Measurements from ENCODE around the gene KLHL17. TPM values are rescaled to one million over a fixed set of nuclear protein-coding genes. Genes with fewer than 3 reads are reported as not detected.
"Not testable (repeated sequence)": the region's sequence is repeated elsewhere in the genome, so short reads cannot be mapped to it uniquely, and the experiment has no call there.

KLHL17 gene
- total RNA-seq, 1 donor from 2014 or later: 17.0 TPM

- TF ChIP-seq CTCF (IDR thresholded peaks at IDR 0.05): no peak
- no peak for ATAC-seq
- Histone ChIP-seq H3K4me1 (peaks cover 43% of the 10 kb centered on the region), H3K27me3 (ENCODE audit: low read depth) (peaks cover 33% of the 10 kb centered on the region), H3K27ac (no peak overlapping the region), H3K4me3 (no peak overlapping the region), H3K9me3 (no peaks in the 10 kb centered on the region), H3K36me3 (no peaks in the 10 kb centered on the region)
- intact Hi-C loops (cut with DNase I): no loop called here
- no peak for DNase-seq
Measured at GRCh38 chr1:1003618-1004419, 43.4 kb downstream of the KLHL17 start.

GRCh38 chr1:1004420-1004779, 44.0 kb downstream of the KLHL17 start:
- Histone ChIP-seq H3K4me1 (peaks cover 40% of the 10 kb centered on the region), H3K9me3 (no peaks in the 10 kb centered on the region), H3K27ac (no peak overlapping the region), H3K36me3 (no peaks in the 10 kb centered on the region), H3K27me3 (ENCODE audit: low read depth) (peaks cover 28% of the 10 kb centered on the region), H3K4me3 (no peak overlapping the region)
- ATAC-seq: no peak
- TF ChIP-seq CTCF (IDR thresholded peaks at IDR 0.05): no peak
- DNase-seq: no peak
- intact Hi-C loops (cut with DNase I): no loop called here

DNA sequence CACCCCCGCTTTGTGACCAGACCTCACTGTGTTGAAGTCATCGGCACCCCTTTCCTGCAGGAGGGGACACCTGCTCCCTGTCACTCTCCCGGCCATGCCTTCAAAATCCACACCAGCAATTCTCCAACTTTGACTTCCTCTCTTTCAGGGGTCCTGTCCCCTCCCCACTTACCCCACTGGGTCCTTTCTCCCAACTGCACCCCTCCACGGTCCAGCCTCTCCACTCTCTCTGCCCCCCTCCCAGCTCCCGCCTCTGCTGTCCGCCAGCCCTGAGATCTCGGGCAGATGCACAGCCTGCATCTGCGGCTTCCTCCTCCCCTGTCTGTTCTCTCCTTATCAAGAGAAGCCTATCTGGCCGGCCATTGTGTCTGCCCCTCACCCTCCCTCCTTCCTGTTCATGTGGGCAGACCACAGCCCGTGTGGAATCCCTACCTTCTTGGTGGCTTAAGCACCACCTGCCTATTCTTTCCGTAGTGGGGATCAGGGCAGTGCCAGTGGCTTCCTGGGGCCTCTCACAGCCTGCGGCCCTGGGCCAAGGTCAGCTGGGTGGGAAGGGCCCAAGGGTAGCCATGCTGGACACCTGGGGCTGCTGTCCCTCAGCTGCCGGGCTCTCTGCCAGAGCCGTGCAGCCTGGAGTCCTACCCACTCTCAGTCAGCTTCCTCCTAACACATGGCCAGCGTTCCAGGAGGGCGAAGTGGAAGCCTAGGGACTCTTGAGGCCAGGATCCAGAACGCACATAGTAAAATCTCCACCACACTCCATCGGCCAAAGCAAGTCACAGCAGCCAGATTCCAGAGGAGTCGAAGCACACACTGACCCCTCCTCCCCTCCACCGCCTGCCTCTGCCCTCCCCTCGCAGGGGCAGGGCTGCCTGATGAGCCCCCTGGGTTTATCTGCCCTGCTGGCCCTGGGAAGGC, 44.7 kb downstream of the KLHL17 start:
- Histone ChIP-seq H3K27me3 (ENCODE audit: low read depth) (peaks cover 24% of the 10 kb centered on the region), H3K36me3 (no peaks in the 10 kb centered on the region), H3K27ac (no peak overlapping the region), H3K9me3 (no peaks in the 10 kb centered on the region), H3K4me1 (peaks cover 37% of the 10 kb centered on the region), H3K4me3 (no peak overlapping the region)
- intact Hi-C loops (cut with DNase I): no loop called here
- ATAC-seq (peak; percentile 45 to 60), DNase-seq (peak; percentile 71)
- no peak for TF ChIP-seq CTCF (IDR thresholded peaks at IDR 0.05)

GRCh38 chr1:1005774-1006304, 45.5 kb downstream of the KLHL17 start:
- ATAC-seq (no peak), DNase-seq (no peak)
- intact Hi-C loops (cut with DNase I): no loop called here
- Histone ChIP-seq H3K27ac (no peak overlapping the region), H3K27me3 (ENCODE audit: low read depth) (peaks cover 16% of the 10 kb centered on the region), H3K9me3 (no peaks in the 10 kb centered on the region), H3K36me3 (no peaks in the 10 kb centered on the region), H3K4me1 (peaks cover 31% of the 10 kb centered on the region), H3K4me3 (no peak overlapping the region)
- no peak for TF ChIP-seq CTCF (IDR thresholded peaks at IDR 0.05)

- Histone ChIP-seq H3K36me3 (no peaks in the 10 kb centered on the region), H3K4me3 (no peak overlapping the region), H3K27ac (no peak overlapping the region), H3K9me3 (no peaks in the 10 kb centered on the region), H3K27me3 (ENCODE audit: low read depth) (peaks cover 10% of the 10 kb centered on the region), H3K4me1 (peaks cover 24% of the 10 kb centered on the region)
- no peak for ATAC-seq
- TF ChIP-seq CTCF (IDR thresholded peaks at IDR 0.05): no peak
- DNase-seq: peak; percentile 44
- intact Hi-C loops (cut with DNase I): no loop called here
Measured at GRCh38 chr1:1006305-1007159, 46.1 kb downstream of the KLHL17 start.

DNA sequence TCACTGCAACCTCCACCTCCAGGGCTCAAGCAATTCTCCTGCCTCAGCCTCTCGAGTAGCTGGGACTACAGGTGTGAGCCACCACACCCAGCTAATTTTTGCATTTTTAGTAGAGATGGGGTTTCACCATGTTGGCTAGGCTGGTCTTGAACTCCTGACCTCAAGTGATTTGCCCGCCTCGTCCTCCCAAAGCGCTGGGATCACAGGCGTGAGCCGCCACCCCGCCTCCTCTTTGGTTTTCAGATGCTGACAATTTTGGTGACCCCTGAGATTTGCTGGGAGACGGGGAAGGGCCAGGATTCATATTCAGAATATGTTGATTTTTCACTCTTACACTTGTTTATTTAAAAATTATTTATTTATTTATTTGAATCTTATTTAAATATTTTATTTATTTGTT, 49.7 kb downstream of the KLHL17 start:
- H3K4me1 ChIP-seq: peaks cover 30% of the 10 kb centered on the region
- ATAC-seq; H3K36me3 ChIP-seq; H3K27me3 ChIP-seq (ENCODE audit: low read depth); H3K9me3 ChIP-seq; DNase-seq; intact Hi-C loops (cut with DNase I); H3K4me3 ChIP-seq; H3K27ac ChIP-seq: not testable (repeated sequence)
